Activated CD8-positive, alpha-beta memory T cell treated with anti-CD3 and anti-CD28 coated beads, Interleukin-2, amount 50 U/mL, for 4 hours (primary cell): ENCODE measurements around the gene VWA2.
A peak's percentile ranks its signal among the peaks of the same experiment; 100 is the strongest.

Source experiments
- DNase-seq: peaks from one replicate; pipeline ENCODE4 v3.0.0-alpha.2; 2020

Gene VWA2

DNA sequence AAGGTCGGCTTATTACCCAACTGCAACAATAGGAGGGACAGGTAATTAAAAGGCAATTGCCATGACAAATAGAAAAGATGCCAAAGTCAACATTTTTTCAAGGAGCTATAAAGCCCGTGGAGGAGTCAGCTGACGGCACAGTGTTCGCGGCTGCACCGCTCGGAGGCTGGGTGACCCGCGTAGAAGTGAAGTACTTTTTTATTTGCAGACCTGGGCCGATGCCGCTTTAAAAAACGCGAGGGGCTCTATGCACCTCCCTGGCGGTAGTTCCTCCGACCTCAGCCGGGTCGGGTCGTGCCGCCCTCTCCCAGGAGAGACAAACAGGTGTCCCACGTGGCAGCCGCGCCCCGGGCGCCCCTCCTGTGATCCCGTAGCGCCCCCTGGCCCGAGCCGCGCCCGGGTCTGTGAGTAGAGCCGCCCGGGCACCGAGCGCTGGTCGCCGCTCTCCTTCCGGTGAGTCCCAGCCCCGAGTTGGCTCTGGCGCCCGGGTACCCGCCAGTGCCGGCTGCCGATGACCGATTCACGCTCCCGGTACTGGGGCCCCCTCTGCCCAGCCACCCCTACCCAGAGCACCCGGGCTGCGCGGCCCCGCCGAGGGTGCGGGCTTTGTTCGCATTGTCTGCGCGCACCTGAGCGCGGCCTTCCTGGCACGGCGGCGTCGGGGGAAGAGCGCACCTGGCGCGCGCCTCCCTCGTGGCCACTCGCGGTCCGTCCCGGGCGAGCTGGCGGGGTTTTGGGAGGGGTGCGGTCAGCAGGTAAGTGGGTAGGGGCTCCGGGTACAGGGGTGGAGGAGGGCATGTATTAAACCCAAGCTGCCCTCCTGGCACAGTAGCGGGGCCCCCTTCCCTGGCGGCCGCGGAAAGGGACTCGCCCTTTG, at the start of gene VWA2:
Gene VWA2 (plus strand): TSS at position 138 of the 877 bp plus-strand sequence. CDS start 9,460 bp downstream, outside the sequence.
- peak; percentile 25 for DNase-seq

- DNase-seq = no peak
These were observed 49.4 kb upstream of the VWA2 start for GRCh38 chr10:114189700-114190099.

- no peak for DNase-seq
These were observed 44.0 kb upstream of the VWA2 start for GRCh38 chr10:114195079-114195478.

DNA sequence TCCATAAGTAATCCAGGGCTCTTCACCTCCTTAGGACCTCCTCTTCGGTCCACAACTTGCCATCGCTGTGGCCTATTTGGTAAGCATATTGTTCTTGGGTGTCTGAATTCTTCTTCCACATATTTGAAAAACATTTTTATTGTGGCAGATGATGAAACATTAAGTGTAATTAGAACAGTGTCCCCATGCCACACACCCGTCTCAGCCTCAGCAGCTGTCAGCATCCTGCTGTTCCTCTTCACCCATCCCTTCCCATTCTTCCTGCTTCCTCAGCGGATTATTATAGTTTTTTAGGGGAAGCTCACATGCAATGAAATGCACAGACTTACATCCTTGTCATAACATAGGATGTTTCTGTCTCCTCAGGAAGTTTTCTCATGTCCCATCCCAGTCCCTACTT, 39.8 kb upstream of the VWA2 start:
- DNase-seq = no peak

- DNase-seq = no peak
These were observed 36.2 kb upstream of the VWA2 start for GRCh38 chr10:114202812-114203211.

GRCh38 chr10:114206902-114207301, 32.2 kb upstream of the VWA2 start:
- DNase-seq = no peak

DNA sequence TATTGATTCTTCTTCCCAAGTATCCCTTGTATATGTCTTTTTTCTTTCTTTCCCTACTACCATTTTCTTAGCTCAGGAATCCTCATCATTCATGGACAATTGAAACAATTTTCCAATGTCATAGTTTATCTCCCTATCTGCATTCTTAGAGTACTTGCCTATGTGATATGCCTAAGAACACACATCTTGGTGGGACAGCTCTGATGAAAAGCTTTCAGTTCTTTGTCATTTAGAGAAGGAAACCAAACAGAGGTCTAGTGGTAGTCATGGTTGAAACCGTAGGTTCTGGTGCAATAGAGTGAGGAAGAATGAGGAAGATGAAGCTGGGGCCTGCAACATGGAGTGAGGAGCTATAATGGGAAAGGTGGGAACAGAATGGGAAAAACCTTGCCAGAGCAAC, 31.7 kb upstream of the VWA2 start:
- no peak for DNase-seq

DNA sequence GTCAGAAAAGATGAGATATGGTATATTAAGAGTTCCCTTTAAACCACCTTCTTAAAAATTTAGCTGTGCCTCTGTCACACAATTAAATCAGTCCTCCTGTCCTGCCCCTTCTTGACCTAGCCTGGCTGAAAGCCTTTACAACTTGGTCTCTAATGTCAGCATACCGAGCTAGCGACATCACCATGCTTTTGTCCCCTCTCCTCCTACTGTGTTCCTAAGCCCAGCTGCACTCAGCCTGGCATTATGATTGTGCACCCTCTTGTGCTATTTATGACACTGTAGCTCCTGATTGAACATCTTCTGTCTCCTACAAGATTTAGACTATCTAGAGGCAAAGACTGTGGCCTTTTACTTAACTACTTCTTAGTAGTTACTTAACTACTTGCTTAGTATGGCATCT, 30.7 kb upstream of the VWA2 start:
- no peak for DNase-seq

GRCh38 chr10:114212153-114212552, 26.9 kb upstream of the VWA2 start:
- DNase-seq = no peak

GRCh38 chr10:114215033-114215432, 24.0 kb upstream of the VWA2 start:
- DNase-seq = no peak

DNA sequence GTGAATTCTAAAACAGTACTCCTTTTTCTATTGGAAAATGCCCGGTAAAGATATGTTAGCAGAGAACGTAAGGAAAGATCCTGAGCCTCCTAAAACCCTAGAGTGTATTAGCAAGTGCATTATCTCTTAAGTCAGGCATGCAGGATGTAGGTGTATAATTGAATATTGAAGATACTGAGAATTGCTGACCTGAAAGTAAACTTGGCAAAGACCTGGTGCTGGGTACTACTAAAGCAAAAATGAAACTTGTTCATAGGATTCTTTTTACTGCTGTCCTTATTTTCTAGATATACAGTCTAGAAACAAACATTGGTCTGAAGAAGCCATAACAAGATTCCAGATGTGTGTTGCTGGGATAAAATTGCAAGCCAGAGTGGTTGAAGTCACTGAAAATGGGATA, 18.8 kb upstream of the VWA2 start:
- no peak for DNase-seq

GRCh38 chr10:114221235-114221634, 17.8 kb upstream of the VWA2 start:
- DNase-seq = no peak

- no peak for DNase-seq
These were observed 16.0 kb upstream of the VWA2 start for GRCh38 chr10:114223066-114223465.

DNA sequence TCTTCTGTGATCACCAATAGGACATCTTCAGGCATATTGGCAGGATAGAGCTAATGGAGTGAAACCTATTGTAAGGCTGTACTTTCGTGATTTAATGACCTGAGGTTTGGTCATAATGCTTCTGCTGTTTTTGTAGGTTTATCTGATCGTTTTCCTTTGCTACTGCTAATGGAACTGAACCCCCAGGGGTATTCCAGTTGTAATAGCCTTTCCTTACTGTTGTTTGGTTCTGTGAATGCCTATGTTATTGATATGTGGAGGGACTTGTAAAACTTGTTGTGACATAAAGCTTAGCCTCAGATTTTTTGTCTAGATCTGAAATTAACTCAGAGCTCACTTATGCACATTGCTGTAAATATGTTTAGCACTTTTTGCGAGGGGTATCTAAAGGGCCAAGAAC, 10.9 kb upstream of the VWA2 start:
- no peak for DNase-seq

- DNase-seq = no peak
These were observed 6.4 kb upstream of the VWA2 start for GRCh38 chr10:114232561-114233176.

DNA sequence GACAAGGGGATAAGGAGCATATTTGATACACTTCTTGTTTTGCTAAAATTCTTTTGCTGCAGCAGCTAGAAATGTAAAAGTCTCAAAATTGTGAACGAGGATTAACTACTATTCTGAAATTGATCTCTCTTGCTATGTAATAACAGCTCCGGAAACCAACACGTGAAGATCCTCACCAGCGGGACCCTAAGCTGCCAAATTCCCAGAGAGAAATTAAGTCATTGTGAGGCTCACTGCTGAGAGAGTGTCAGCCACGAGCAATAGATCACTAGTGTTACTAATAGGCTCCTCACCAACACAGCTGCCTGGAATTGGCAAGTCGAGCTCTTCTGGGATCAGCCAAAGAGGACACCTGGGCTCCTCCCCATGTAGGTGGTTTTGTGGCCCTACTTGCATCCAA, 5.6 kb upstream of the VWA2 start:
- no peak for DNase-seq

DNA sequence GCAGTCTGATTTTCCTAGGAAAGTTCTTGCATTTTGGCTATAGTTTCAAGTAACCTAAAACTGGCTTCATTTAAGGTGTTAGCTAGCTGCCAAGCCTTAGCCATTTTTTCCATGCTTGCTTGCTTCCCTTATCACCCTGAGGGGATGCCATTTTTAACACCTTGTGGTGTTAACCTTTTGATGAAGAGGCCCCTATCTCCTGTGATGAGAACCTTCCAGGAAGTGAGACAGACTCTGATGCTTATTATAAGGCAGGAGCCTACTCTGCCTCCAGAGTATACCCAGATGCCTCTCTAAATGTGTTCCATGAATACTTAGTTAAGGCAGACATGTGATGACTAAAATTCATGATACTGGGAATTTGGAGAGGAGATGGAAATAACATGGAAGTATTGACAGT, 4.9 kb upstream of the VWA2 start:
- DNase-seq = no peak

DNA sequence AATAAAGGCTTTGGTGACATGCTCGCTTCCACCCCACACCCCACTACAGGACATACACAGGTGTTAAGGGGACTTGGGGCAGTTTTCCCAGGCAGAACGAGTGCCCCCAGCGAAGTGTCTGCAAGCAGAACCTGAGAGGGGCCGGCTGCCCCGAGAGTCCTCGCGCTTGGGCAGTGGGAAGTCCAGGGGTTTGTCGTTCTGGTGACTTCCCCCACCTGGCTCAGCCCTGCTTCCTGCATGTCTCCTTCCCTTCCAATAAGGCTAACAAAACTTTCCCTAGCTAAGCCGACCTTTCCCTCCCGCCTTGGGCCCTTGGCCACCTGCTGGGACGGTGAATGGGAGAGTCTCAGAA, 916 bp downstream of the VWA2 start:
- DNase-seq = no peak

- DNase-seq = no peak
These were observed 3.2 kb downstream of the VWA2 start for GRCh38 chr10:114242235-114242634.

DNA sequence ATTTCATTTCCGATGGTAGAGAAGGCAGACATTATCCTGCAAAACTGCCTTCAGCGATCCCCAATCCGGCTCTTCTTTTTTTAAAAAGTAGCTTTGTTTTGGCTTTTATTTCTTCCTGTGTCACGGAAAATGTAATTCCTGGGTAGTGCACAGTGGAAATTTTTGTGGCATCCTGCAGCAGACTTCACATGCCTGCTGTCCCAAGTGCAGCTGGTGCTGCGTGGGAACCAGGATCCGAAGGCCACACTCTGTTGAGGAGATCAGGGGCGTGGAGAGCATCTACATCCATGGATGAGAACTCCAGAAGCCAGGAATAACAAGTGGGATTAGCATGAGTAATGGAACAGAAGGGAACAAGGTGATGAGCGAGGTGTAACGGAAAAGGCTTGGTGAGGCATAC, 4.6 kb downstream of the VWA2 start:
- DNase-seq = no peak

GRCh38 chr10:114244126-114244525, 5.1 kb downstream of the VWA2 start:
- DNase-seq = no peak

DNA sequence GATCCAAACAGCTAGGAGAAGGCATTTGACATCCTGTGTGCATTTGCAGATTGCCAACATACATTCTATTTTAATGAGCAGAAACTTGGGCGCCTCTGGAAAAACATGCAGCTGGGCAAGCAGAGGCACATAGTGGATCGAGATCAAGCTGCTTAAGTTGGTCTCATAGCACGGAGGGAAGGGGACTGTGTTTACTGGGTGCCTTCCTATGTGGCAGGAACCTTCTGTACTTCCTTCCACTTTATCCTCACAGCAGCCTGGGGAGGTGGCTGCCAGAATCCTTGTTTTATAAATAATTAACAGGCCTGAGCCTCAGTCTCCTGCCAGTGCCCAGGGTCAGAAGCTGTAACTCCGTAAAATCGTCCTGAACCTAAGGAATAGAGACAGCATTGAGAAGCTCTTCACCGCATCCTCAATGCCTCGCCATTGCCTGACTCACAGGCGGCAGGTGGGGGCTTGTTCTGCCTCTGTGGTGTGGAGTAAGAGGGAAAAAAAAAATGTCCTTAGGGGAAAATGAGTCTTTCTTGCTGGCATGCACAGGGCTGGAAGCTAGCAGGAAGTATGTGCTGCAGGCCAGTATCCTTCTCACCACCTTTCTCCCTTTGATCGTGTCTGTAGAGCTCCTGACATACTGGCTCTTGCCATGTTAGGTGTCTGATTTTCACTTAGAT, 6.2 kb downstream of the VWA2 start:
- DNase-seq = no peak

- DNase-seq = no peak
These were observed 7.7 kb downstream of the VWA2 start for GRCh38 chr10:114246679-114247305.

DNA sequence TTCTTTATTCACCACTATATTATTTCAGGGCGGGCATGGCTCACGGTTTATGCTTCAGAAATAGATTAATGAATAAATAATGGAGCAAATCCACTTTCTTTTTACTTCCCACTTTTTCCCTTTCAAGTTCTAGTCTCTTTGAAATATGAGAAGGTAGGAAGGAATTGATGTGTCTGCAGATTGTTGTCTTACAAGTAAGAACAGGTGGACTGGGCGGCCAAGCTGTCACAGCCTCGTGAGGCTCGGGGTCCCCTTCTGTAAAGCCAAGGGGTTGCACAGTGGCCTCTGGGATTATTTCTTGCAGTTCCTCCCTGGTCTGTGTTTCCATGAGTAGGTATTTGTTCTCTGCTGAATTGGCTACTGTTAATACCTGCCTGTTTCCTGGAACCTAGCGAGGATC, 11.2 kb downstream of the VWA2 start:
- DNase-seq = no peak
